GM06990 (cell line): ENCODE results near the gene MAML3.

ENCODE experiments used
- DNase-seq: peaks from one replicate; pipeline ENCODE4 v3.0.0-alpha.2; 2011; ENCODE audit not compliant: insufficient read length; ENCODE audit errors: extremely low read depth
- H3K27me3 ChIP-seq: replicated peaks from 2 replicates; pipeline ENCODE4 v1.6.0; 2011; ENCODE audit warnings: low read length; ENCODE audit not compliant: control insufficient read depth, insufficient read depth
- H3K36me3 ChIP-seq: 2 replicates; pipeline ENCODE4 v1.5.1; 2011; ENCODE audit warnings: low read length; ENCODE audit not compliant: control insufficient read depth, insufficient read depth
- H3K4me3 ChIP-seq: replicated peaks from 2 replicates; pipeline ENCODE4 v1.5.1; 2011; ENCODE audit warnings: low read depth, mild to moderate bottlenecking, control low read depth, low read length
- TF ChIP-seq, protein P1 (sequence below): IDR thresholded peaks from 2 replicates; pipeline ENCODE4 v1.5.1; 2011; ENCODE audit warnings: low read length, control low read depth, mild to moderate bottlenecking, inconsistent platforms; ENCODE audit not compliant: insufficient read depth, poor library complexity, severe bottlenecking

The MAML3 gene

DNA sequence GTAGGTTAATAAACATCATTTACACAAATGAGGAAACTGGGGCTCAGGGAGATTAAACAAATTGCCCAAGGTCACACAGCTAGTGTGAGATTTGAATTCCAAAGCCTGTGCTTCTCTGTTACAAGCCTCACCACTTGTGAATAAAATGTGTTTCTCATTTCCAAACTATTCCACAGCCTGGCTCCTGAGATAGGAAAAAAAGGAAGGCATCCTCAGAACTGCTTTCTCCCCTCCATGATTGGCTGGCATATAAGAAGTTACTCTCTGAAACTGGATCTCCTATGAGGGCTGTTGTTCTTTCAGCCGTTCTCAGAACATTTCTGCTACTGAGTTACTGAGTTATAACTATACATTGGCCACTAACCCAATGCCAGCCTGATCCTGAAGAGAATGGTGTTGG, 237.9 kb downstream of the MAML3 start:
- no peak overlapping the region for H3K4me3 ChIP-seq
- TF ChIP-seq, protein P1, sequence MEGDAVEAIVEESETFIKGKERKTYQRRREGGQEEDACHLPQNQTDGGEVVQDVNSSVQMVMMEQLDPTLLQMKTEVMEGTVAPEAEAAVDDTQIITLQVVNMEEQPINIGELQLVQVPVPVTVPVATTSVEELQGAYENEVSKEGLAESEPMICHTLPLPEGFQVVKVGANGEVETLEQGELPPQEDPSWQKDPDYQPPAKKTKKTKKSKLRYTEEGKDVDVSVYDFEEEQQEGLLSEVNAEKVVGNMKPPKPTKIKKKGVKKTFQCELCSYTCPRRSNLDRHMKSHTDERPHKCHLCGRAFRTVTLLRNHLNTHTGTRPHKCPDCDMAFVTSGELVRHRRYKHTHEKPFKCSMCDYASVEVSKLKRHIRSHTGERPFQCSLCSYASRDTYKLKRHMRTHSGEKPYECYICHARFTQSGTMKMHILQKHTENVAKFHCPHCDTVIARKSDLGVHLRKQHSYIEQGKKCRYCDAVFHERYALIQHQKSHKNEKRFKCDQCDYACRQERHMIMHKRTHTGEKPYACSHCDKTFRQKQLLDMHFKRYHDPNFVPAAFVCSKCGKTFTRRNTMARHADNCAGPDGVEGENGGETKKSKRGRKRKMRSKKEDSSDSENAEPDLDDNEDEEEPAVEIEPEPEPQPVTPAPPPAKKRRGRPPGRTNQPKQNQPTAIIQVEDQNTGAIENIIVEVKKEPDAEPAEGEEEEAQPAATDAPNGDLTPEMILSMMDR: no peak
- H3K27me3 ChIP-seq: no peaks in the 10 kb centered on the region; the same call in 1 of the 2 replicates
- no peaks in the 10 kb centered on the region for H3K36me3 ChIP-seq
- no peak for DNase-seq

DNA sequence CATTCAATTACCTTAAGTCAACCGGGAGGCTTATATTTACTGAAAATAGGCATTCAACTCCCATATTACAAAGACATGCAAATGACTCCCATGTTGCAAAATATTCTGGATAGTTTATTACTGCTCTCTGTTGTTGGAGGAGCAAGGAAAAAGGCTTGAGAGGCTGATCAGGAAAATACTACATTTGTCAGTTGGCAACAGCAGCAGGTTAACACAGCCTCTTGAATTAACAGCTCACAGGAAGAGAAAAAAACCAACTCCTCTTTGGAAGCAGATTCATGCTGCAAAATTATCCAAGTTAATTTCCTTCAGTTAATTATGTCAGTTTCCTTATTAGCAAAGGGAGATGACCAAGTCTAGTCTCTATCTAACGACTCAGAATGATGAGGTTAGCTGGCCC, 238.9 kb downstream of the MAML3 start:
- no peak for DNase-seq
- Histone ChIP-seq H3K36me3 (no peaks in the 10 kb centered on the region), H3K4me3 (no peak overlapping the region), H3K27me3 (no peaks in the 10 kb centered on the region; the same call in 1 of the 2 replicates)
- TF ChIP-seq, protein P1: no peak

DNA sequence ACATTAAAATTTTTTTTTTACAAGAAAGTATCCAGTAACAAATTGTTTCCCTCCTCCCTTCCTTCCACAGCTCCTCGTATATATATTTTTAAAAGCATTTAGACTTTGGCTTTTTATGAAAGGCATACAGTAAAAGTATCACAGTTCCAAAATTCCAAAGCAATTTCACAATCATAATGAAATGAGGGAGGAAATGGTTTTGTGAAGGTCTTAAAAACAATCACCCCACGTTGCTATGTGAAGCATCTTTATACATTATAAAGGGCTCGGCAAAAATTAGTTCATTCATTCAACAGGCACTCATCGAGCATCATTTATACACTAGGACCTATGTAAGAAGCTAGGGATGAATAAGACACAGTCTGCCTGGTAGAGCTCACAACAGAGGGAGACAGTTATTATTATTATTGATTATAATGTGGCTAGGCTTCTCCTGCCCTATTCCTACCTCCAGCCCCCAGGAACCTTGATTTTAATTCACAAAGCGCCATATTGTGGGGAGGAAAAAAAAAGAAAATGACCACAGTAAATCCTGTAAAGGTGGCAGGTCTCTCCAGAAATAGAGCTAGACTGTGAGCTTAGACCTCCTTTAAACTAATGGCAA, 239.9 kb downstream of the MAML3 start:
- TF ChIP-seq, protein P1: no peak
- Histone ChIP-seq H3K4me3 (no peak overlapping the region), H3K36me3 (no peaks in the 10 kb centered on the region), H3K27me3 (no peaks in the 10 kb centered on the region; the same call in 1 of the 2 replicates)
- no peak for DNase-seq

GRCh38 chr4:139913398-139913990, 240.5 kb downstream of the MAML3 start:
- H3K36me3 ChIP-seq: no peaks in the 10 kb centered on the region
- TF ChIP-seq, protein P1: no peak
- H3K27me3 ChIP-seq: no peaks in the 10 kb centered on the region
- no peak overlapping the region for H3K4me3 ChIP-seq
- no peak for DNase-seq

- TF ChIP-seq, protein P1: no peak
- no peak overlapping the region for H3K4me3 ChIP-seq
- no peak for DNase-seq
- H3K27me3 ChIP-seq: no peaks in the 10 kb centered on the region
- no peaks in the 10 kb centered on the region for H3K36me3 ChIP-seq
These were observed 241.5 kb downstream of the MAML3 start for GRCh38 chr4:139912445-139912844.
